ENCODE measurements around the gene ARHGEF18. TPM values are rescaled to one million over a fixed set of nuclear protein-coding genes. Genes with fewer than 3 reads are reported as not detected.

Gene ARHGEF18
- total RNA-seq, 6 donors from 2014 or later = 56.1 to 106 (median 66.0) TPM

GRCh38 chr19:7333198-7334118, 15.3 kb upstream of the ARHGEF18 start:
- 46 to 61% methylated on average over 17 of the region's 17 CpGs for WGBS, 2 donors
- DNase-seq (no peak), ATAC-seq (ENCODE audit: low FRiP score in 2 of 2) (no peak)
- no peaks in the 10 kb centered on the region for H3K36me3 ChIP-seq
- TF ChIP-seq POLR2AphosphoS5 (IDR thresholded peaks at IDR 0.05) = no peak
- TF ChIP-seq POLR2A (IDR thresholded peaks at IDR 0.05) = no peak
- no peak for TF ChIP-seq EP300 (IDR thresholded peaks at IDR 0.05)
- TF ChIP-seq CTCF (IDR thresholded peaks at IDR 0.05) = no peak
- H3K4me1 ChIP-seq = peaks cover 0 to 13% (median 9%) of the 10 kb centered on the region in 4 donors
- H3K9me3 ChIP-seq = no peaks in the 10 kb centered on the region
- no peaks in the 10 kb centered on the region for H3K27me3 ChIP-seq
- no peak overlapping the region for H3K4me3 ChIP-seq
- no peak overlapping the region for H3K27ac ChIP-seq

GRCh38 chr19:7336321-7336973, 12.3 kb upstream of the ARHGEF18 start:
- Histone ChIP-seq H3K9me3 (no peaks in the 10 kb centered on the region), H3K27me3 (no peaks in the 10 kb centered on the region), H3K36me3 (no peaks in the 10 kb centered on the region), H3K4me3 (no peak overlapping the region), H3K27ac (peak overlapping the region in 1 of 4 donors; percentile 65), H3K4me1 (peaks cover 0 to 22% (median 9%) of the 10 kb centered on the region in 4 donors)
- ATAC-seq (ENCODE audit: low FRiP score in 2 of 2) = no peak
- DNase-seq = no peak
- no peak for TF ChIP-seq EP300 (IDR thresholded peaks at IDR 0.05)
- TF ChIP-seq POLR2AphosphoS5 (IDR thresholded peaks at IDR 0.05) = no peak
- no peak for TF ChIP-seq POLR2A (IDR thresholded peaks at IDR 0.05)
- no peak for TF ChIP-seq CTCF (IDR thresholded peaks at IDR 0.05)
- WGBS, 2 donors = 70 to 74% methylated on average over 9 of the region's 9 CpGs

GRCh38 chr19:7337380-7338194, 11.2 kb upstream of the ARHGEF18 start:
- 59 to 61% methylated on average over 8 to 12 of the region's 12 CpGs for WGBS, 2 donors
- peak; percentile 46 to 62 for ATAC-seq (ENCODE audit: low FRiP score in 2 of 2)

More at GRCh38 chr19:7337380-7338194, 11.2 kb upstream of the ARHGEF18 start:
- H3K27ac ChIP-seq = peak overlapping the region in 1 of 4 donors; percentile 65
- no peaks in the 10 kb centered on the region for H3K9me3 ChIP-seq
- no peaks in the 10 kb centered on the region for H3K27me3 ChIP-seq
- H3K36me3 ChIP-seq = no peaks in the 10 kb centered on the region
- peaks cover 0 to 22% (median 9%) of the 10 kb centered on the region in 4 donors for H3K4me1 ChIP-seq
- DNase-seq = peak in 1 of 2 donors; percentile 42
- no peak overlapping the region for H3K4me3 ChIP-seq
- TF ChIP-seq CTCF (IDR thresholded peaks at IDR 0.05) (no peak), POLR2A (IDR thresholded peaks at IDR 0.05) (peak in 1 of 4 donors; percentile 10)

Measured in upper lobe of left lung (tissue), 6 donors.